ENCODE measurements around the gene EFHC1.

- no peak for TF ChIP-seq CTCF (IDR thresholded peaks at IDR 0.05 in 8 of 11, conservative IDR thresholded peaks at IDR 0.05 in 3 of 11)
- peak in 1 of 3 donors; percentile 18 for TF ChIP-seq POLR2AphosphoS5 (IDR thresholded peaks at IDR 0.05)
- TF ChIP-seq POLR2A (IDR thresholded peaks at IDR 0.05) = no peak
These were observed 94.4 kb downstream of the EFHC1 start for GRCh38 chr6:52514514-52514913.
